22Rv1 (cell line): ENCODE results near the gene TBXT.

ENCODE experiments used
- H3K27ac ChIP-seq: fragments of 450-650 bp; 2 replicates; pipeline ENCODE4 v1.5.1; 2017
- CTCF ChIP-seq: fragments of 450-650 bp; IDR thresholded peaks from 2 replicates; pipeline ENCODE4 v1.5.1; 2017; ENCODE audit warnings: mild to moderate bottlenecking
- ZFX ChIP-seq: fragments of 450-650 bp; IDR thresholded peaks from 2 replicates; pipeline ENCODE4 v1.6.1; 2017; ENCODE audit warnings: antibody characterized with exemption, borderline replicate concordance

TBXT gene

DNA sequence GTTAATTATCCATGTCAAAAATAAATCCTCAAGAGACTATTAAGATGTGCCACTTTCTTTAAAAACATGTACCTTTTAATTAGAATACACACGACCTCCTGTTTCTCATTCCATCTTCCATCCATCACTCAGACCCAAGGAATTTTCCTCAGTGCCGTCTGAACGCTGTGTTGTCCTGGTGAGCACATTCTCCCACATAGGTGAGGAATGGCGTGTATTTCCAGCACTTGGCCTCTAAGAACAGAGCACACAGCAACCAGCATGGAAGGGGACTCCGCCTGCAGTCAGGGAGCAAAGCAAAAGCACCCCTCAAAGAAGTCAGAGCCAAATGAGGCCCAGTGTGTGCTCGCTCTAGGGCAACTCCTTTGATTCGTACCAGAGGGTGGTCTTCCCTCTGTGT lies 45.9 kb downstream of the TBXT start:
- TF ChIP-seq CTCF, result no peak
- no peak for TF ChIP-seq ZFX
- H3K27ac ChIP-seq, result no peak overlapping the region

GRCh38 chr6:166119116-166119911 lies 48.3 kb downstream of the TBXT start:
- no peak for TF ChIP-seq ZFX
- TF ChIP-seq CTCF, result no peak
- no peak overlapping the region for H3K27ac ChIP-seq

DNA sequence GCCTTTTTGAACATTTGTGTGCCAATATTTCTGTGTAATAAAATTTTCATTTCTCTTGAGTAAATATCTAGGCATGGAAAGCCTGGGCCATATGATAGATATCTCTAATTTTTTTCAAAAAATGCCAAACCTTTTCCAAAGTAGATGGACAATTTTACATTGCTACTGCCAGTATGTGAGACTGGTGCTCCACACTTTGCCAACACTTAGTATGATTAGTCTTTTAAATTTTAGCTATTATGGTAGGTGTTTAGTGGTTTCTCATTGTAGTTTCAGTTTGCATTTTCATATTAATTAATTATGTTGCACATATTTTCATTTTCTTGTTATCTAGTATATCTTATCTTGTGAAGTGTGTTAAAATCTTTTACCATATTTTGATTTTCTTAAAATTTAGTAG lies 52.0 kb downstream of the TBXT start:
- no peak overlapping the region for H3K27ac ChIP-seq
- TF ChIP-seq ZFX (no peak), CTCF (no peak)

DNA sequence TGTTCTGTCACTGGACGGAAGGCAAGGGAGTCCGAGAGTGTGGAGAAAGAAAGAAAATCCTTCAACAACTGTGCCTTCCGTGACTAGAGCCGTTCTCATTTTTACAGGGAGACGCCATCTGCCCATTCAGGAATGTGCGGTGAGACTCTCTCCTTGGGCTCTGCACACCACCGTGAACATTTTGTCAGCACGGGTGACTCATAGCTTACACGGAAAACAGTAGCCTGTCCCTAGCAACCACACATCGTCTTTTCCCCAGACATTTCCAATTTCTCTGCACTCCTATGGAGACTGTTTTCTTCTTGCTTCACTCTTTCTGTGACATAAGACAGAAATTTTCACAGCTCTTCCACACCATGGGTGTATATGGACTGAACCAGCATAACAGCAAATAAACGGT lies 55.1 kb downstream of the TBXT start:
- no peak for TF ChIP-seq ZFX
- no peak for TF ChIP-seq CTCF
- no peak overlapping the region for H3K27ac ChIP-seq

DNA sequence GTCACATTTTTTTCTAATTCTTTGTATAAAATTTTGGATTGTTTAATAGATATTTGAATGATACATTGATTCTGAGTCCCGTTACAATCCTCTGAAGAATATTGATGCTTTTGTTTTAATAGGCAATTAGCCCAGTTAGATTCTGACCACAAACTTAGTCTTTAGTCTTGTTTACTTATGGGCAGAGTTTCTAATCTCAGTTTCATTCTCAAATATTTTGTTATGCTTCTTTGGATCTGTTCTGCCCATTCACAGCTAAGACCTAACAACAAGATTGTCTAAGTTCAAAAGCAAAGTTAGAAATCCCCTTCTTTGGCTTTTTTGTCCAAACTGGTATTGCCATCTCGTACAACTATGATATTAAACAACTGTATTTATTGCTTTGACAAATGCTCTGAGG lies 58.0 kb downstream of the TBXT start:
- H3K27ac ChIP-seq, result no peak overlapping the region

More for the DNA sequence above, 58.0 kb downstream of the TBXT start:
- TF ChIP-seq CTCF (no peak), ZFX (no peak)
